Left ventricle myocardium inferior (tissue), 1 donor: Measurements from ENCODE around the gene STX4. TPM values are rescaled to one million over a fixed set of nuclear protein-coding genes. Genes with fewer than 3 reads are reported as not detected.

Experiments
- DNase-seq: peaks from one replicate; pipeline ENCODE4 v3.0.0-alpha.2; 2020
- H3K27ac ChIP-seq: fragments of 200-600 bp; replicated peaks from 2 replicates; pipeline ENCODE4 v1.8.0; 2021
- H3K27me3 ChIP-seq: fragments of 200-600 bp; 2 replicates; pipeline ENCODE4 v1.8.0; 2021; ENCODE audit warnings: low read depth
- H3K36me3 ChIP-seq: fragments of 200-600 bp; 2 replicates; pipeline ENCODE4 v1.8.0; 2021
- H3K4me1 ChIP-seq: fragments of 200-600 bp; 2 replicates; pipeline ENCODE4 v1.8.0; 2021
- H3K4me3 ChIP-seq: fragments of 200-600 bp; 2 replicates; pipeline ENCODE4 v1.8.0; 2021; ENCODE audit warnings: mild to moderate bottlenecking, moderate library complexity
- H3K9me3 ChIP-seq: fragments of 200-600 bp; replicated peaks from 2 replicates; pipeline ENCODE4 v1.8.0; 2021
- CTCF ChIP-seq: fragments of 200-600 bp; IDR thresholded peaks from 2 replicates; pipeline ENCODE4 v1.8.0; 2021; ENCODE audit warnings: antibody characterized with exemption, mild to moderate bottlenecking, borderline replicate concordance
- intact Hi-C: fragments of 100-400 bp; cut with micrococcal nuclease; formaldehyde crosslinking; loops from one replicate; pipeline ENCODE4 v1.11.0; 2022
- total RNA-seq: library from RNA; stranded (reverse); fragmentation: NEBNext Ultra II Directional; extraction: Animal tissue kit (Norgen Biotek cat#: 25700); gene quantifications from one replicate; pipeline ENCODE4 v1.2.1, GENCODE V29; 2021
- donor health status: DM: no; HTN: yes; CAD: no; lungs with severe emphysema.

Gene STX4
- total RNA-seq, 1 donor from 2014 or later = 43.1 TPM

- Histone ChIP-seq H3K27me3 (peaks cover 5% of the 10 kb centered on the region), H3K4me3 (no peak overlapping the region), H3K4me1 (peaks cover 10% of the 10 kb centered on the region), H3K27ac (peak overlapping the region; percentile 33), H3K9me3 (no peaks in the 10 kb centered on the region), H3K36me3 (no peaks in the 10 kb centered on the region)
- no peak for DNase-seq
- TF ChIP-seq CTCF = no peak
- intact Hi-C loops = no loop called here
Observed at GRCh38 chr16:31022544-31023251, 10.7 kb upstream of the STX4 start.

GRCh38 chr16:31023252-31023602 lies 10.1 kb upstream of the STX4 start:
- Histone ChIP-seq H3K36me3 (no peaks in the 10 kb centered on the region), H3K27ac (peak overlapping the region; percentile 33), H3K27me3 (peaks cover under 1% of the 10 kb centered on the region), H3K4me3 (no peak overlapping the region), H3K9me3 (no peaks in the 10 kb centered on the region), H3K4me1 (peaks cover 10% of the 10 kb centered on the region)
- intact Hi-C loops = no loop called here
- TF ChIP-seq CTCF = no peak
- DNase-seq = no peak

GRCh38 chr16:31023627-31024226 lies 9.6 kb upstream of the STX4 start:
- H3K27me3 ChIP-seq = no peaks in the 10 kb centered on the region
- no peak overlapping the region for H3K4me3 ChIP-seq
- DNase-seq = no peak
- H3K27ac ChIP-seq = no peak overlapping the region
- no peaks in the 10 kb centered on the region for H3K36me3 ChIP-seq
- no peak for TF ChIP-seq CTCF
- peaks cover 10% of the 10 kb centered on the region for H3K4me1 ChIP-seq
- intact Hi-C loops = no loop called here
- no peaks in the 10 kb centered on the region for H3K9me3 ChIP-seq

- H3K4me1 ChIP-seq = peaks cover 10% of the 10 kb centered on the region
- intact Hi-C loops = no loop called here
- no peak overlapping the region for H3K4me3 ChIP-seq
- TF ChIP-seq CTCF = no peak
- no peak for DNase-seq
- H3K27ac ChIP-seq = no peak overlapping the region
- H3K9me3 ChIP-seq = no peaks in the 10 kb centered on the region
- H3K36me3 ChIP-seq = no peaks in the 10 kb centered on the region
- H3K27me3 ChIP-seq = no peaks in the 10 kb centered on the region
Observed at GRCh38 chr16:31025339-31025738, 8.0 kb upstream of the STX4 start.

GRCh38 chr16:31029272-31029671 lies 4.1 kb upstream of the STX4 start:
- peaks cover 20% of the 10 kb centered on the region for H3K4me1 ChIP-seq
- H3K4me3 ChIP-seq = no peak overlapping the region
- H3K27me3 ChIP-seq = no peaks in the 10 kb centered on the region
- H3K36me3 ChIP-seq = no peaks in the 10 kb centered on the region
- no peaks in the 10 kb centered on the region for H3K9me3 ChIP-seq
- no peak for DNase-seq
- no peak overlapping the region for H3K27ac ChIP-seq
- intact Hi-C loops = no loop called here
- TF ChIP-seq CTCF = no peak
